GM19324 (cell line): ENCODE data around the gene QRICH2.
"Not testable (repeated sequence)": the region's sequence is repeated elsewhere in the genome, so short reads cannot be mapped to it uniquely, and the experiment has no call there.

ENCODE experiments used
- ATAC-seq: cut with Tn5 transposase; IDR thresholded peaks from one replicate; pipeline ENCODE4 v1.9.1; 2021; ENCODE audit warnings: mild to moderate bottlenecking, moderate library complexity; ENCODE audit not compliant: unreplicated experiment, low FRiP score

QRICH2 gene

DNA sequence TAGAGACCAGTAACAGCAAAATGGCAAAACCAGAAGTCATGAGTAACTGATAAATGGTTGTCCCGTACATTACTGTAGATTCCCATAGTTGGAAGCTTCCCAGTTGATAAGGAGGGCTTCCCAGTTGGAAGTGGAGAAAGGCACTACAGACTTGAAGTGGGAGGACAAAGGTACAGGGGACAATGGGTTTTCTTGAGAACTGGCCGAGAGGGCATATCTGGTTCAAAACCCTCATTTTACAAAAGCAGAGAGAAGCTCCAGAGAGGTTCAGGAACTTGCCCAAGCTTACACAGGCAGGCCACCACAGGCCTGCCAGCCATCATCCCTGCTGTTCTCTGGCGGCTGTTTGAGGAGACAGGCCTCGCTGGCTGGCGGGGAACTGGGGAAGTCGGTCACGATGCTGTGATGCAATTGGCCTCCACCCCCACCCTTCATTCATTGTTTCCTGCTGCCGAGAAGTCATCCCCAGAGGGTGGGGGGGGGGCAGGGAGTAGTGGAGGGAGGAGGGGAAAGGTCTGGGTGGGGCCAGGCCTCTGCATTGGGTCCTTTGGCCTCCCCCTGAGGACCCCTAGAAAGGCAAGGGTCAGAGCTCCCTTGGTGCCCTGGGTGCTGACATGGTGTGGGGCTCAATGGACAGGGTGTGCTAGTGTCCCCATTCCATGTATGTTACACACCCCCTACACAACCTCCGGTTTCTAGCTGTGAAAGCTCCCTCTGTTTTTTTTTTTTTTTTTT, 39.9 kb downstream of the QRICH2 start:
- no peak for ATAC-seq

DNA sequence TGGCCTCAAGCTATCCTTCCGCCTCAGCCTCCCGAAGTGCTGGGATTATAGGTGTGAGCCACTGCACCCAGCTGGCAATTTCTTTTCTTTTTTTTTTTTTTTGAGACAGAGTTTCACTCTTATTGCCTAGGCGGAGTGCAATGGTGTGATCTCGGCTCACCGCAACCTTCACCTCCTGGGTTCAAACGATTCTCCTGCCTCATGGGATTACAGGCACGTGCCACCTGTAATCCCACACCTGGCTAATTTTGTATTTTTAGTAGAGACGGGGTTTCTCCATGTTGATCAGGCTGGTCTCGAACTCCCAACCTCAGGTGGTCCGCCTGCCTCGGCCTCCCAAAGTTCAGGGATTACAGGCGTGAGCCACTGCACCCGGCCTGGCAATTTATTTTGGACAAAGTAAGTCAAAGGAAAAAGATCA, 40.5 kb downstream of the QRICH2 start:
- not testable (repeated sequence) for ATAC-seq

DNA sequence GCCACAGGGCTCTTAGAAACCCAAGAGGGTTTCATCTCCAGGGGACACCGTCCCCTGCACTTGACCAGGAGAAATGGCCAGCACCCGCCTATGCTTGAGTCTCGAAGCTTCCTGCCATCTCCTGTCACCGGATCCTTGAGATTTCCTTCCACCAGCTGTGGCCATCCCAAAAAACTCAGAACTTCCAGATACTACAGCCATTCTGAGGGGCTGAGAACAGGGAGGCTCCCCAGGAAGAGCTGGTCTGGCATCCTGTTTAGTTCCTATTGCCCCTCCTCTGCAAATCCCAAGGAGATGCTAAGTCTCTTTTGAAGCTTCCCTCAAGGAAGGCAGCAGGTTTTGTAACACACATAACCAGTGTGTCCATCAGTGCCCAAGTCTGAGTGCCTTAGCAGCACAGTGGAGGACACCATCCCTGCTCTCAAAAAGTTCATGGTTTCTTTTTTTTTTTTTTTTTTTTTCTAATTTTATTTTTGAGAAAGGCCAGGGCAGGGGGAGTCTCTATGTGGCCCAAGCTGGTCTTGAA, 41.0 kb downstream of the QRICH2 start:
- ATAC-seq, result no peak

DNA sequence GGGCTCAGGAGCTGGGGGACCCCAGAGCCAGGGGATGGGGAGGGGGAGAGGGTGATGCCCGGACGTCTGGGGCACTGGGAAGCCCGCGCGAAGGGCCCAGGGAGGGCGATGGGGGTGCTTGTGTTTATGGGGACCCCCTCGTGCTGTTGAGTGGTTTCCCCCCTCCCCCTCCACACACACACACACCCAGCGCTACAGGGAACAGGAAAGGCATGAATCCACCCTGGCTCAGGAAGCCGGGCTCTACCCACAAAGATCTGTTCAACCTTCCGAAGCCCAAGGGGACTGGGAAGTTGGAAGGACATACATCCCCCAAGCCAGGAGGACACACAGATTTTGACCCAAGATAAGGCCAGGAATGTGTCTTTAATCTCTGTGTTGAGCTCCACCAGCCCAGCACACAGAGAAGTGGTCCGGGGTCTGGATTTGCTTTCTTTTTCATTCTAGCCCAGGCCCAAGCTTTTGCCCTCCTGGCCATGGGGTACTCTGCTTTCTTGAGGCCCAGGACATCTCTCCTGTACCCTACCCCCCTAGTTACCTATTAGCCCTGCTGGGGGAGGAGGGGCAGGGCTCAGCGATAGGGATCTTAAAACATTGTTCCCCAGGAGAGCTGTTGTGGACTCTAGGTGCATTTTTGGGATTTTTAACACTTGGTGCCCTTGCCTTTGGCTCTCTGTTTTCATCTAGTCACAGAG, 41.7 kb downstream of the QRICH2 start:
- no peak for ATAC-seq

DNA sequence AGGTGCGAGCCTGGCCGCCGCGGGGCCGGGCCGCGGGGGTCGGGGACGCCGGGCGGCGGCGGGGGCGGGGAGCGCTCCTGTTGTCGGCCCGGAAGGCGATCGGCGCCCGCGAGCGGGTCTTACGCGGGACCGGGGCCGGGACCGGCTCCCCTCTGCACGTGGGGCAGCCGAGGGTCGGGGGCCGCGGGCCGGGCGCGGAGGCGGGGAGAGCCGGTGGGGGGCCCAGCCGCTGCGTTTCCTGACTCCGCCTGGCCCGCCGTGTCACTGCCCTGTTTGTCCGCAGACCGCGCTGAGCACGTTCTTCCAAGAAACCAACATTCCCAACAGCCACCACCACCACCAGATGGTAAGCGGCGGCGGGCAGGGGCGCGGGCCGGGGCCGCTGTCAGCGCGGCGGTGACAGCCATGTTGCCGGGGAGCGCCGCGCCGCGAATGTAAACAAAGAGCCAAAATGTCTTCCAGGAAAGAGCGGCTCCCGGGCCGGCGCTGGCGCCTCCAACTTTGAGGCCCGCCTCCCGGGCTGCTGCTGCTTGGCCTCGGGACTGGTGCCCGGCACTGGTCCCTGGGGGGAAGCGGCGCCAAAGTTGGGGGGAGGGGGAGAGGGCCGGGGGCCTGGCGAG, 42.3 kb downstream of the QRICH2 start:
- ATAC-seq, result peak; percentile 2

DNA sequence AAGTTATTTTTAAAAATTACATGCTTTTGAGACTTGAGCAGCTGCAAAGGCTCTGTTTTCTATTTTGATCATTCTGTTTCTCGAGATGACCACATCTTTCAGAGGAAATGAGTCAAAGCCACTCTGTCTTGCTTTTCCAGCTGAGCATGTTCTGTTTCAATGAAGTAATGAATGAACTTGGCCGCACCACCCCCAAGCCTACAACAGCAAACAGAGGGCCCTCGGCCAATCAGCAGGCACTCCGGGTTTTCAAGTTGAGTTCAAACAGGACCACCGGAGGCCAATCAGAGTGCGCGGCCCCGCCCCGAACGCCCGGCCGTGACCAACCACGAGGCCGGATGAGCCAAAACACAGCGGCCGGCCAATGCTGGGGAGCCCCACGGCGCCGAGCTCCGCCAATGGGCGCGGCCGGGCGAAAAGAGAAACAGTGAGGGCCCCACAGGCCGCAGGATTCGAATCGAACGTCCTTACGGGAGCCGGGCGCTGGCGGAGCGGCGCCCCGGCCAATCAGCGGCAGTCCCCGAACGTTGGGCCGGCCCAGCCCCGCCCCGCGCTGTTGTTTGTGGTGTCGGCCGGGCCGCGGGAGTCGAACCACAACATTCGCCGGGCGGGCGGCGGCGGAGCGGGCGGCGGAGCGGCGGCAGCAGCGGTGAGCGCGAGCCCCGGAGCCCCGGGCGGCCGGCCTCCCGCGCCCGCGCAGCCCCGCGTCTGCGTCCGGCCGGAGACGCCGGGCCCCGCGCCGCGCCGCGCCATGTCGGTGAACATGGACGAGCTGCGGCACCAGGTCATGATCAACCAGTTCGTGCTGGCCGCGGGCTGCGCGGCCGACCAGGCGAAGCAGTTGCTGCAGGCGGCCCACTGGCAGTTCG, 43.1 kb downstream of the QRICH2 start, which contains the start of gene UBALD2:
UBALD2 (plus strand) TSS at position 594 of the 869 bp plus-strand sequence; CDS start at position 752, 158 bp downstream.
- ATAC-seq, result peak; percentile 79

DNA sequence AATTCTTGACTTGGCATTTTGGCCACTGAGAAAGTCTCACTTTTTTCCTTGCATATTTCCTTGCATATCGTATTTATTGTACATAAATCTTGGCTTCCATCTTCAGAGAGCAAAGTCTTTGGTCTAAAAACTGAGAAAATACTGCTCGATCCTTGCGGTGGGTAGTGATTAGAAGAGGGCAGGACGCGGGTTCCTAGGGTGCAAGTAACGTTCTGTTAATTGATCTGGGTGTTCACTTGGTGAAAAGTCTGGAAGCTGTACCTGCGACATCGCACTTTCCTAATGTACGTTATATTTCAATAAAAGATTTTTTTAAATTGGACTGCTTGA, 43.7 kb downstream of the QRICH2 start:
- ATAC-seq, result peak; percentile 0

DNA sequence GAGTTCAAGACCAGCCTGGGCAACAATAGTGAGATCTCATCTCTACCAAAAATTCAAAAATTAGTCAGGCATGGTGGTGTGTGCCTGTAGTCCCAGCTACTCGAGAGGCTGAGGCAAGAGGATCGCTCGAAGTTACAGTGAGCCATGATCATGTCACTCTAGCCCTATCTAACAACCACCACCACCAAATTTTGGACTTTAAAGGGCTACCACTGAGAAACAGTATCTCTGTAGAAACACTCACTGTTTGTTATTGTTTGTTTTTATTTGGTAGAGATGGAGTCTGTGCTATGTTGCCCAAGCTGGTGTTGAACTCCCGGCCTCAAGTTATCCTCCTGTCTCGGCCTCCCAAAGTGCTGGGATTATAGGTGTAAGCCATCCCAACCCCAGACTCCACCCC, 44.2 kb downstream of the QRICH2 start:
- ATAC-seq, result no peak

DNA sequence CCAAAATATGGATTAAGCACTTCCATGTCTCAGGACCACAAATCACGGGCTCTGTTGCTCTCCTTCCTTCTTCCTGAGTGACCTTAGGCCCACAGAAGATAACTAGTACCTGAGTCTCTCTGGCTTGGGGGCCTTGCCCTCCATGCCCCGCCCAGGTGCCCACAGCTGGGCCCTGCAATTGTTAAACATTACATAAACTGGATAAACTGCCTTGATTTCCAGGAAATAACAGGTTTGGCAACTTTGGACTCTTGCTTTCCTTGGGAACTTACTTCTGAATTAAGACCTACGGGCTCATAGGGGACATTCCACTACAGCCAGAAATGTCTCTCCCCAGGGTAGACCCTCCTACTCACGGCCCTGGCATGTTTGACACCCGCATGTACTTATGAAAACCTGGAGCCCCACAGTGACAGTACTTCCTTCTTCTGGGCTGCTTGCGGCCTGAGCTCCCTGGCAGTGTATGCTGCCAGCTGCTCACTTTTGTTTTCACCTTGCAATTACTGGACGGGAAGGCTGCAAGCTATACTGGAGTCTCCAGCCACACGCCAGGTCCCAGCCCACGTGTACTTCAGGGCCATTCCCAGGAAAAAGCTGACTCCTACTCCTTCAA, 45.2 kb downstream of the QRICH2 start:
- ATAC-seq, result no peak

DNA sequence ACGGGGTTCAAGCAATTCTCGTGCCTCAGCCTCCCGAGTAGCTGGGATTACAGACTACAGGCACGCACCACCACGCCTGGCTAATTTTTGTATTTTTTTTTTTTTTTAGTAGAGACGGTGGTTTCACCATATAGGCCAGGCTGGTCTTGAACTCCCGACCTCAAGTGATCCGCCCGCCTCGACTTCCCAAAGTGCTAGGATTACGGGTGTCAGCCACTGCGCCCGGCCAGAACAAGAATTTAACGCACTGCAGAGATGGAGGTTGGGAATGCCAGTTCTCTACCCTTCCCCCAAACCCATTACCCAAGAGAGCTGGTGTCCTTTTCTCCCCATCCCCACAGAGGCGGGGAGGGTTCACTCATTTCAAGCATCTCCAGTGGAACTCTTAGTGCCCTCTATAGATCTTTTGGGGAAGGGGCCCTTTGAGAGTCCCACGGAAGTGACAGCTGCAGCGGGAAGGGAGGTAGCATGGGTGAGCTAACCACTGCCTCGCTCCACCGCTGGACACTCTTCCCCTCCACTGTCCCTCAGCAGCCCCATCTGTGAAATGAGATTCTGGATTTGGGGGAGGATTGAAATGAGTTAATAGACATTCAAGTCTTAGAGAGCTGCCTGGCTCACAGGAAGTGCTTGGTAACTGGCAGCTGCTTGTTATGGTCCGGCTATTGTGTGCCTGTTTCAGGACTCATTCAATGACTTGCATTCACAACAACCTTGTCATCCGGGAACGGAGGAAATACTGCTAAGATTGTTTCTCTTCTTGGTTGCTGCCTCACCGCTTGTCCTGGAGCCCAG, 46.5 kb downstream of the QRICH2 start:
- ATAC-seq, result no peak

DNA sequence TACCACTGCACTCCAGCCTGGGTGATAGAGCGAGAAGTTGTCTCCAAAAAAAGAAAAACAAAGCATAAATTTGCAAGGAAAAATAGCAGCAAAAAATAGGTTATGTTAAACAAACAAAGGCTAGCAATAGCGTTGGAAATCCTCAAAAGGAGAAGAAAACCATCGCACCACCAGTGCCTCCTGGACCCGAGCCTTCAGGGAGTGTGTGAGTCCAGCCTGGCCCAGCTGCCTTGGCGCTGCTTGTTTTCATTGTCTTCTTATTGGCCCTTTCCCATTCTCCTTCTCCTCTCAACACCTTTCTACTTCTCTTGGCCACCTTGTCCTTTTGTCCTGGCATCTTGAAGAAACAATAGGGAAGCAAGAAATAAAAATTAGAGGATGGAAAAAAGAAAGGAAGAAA, 47.4 kb downstream of the QRICH2 start:
- ATAC-seq, result no peak

DNA sequence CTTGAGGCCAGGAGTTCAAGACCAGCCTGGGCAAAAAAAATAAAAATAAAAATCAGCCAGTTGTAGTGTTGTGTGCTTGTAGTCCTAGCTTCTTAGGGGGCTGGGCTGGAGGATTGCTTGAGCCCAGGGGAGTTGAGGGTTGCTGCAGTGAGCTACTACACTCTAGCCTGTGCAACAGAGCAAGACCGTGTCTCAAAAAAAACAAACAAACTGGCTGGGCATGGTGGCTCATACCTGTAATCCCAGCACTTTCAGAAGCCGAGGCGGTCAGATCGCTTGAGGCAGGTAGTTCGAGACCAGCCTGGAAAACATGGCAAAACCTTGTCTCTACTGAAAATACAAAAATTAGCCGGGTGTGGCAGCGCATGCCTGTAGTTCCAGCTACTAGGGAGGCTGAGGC, 47.9 kb downstream of the QRICH2 start:
- ATAC-seq, result no peak

DNA sequence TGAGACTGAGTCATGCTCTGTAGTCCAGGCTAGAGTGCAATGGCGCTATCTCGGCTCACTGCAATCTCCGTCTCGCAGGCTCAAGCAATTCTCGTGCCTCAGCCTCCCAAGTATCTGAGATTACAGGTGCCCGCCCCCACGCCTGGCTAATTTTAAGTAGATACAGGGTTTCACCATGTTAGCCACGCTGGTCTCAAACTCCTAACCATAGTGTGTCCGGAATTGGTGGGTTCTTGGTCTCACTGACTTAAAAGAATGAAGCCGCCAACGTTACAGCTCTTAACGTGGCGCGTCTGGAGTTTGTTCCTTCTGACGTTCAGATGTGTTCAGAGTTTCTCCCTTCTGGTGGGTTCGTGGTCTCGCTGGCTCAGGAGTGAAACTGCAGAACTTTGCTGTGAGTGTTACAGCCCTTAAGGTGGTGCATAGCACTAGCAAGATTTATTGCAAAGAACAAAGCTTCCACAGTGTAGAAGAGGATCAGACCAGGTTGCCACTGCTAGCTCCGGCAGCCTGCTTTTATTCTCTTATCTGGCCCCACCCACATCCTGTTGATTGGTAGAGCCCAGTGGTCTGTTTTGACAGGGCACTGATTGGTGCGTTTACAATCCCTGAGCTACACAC, 51.5 kb downstream of the QRICH2 start:
- not testable (repeated sequence) for ATAC-seq

DNA sequence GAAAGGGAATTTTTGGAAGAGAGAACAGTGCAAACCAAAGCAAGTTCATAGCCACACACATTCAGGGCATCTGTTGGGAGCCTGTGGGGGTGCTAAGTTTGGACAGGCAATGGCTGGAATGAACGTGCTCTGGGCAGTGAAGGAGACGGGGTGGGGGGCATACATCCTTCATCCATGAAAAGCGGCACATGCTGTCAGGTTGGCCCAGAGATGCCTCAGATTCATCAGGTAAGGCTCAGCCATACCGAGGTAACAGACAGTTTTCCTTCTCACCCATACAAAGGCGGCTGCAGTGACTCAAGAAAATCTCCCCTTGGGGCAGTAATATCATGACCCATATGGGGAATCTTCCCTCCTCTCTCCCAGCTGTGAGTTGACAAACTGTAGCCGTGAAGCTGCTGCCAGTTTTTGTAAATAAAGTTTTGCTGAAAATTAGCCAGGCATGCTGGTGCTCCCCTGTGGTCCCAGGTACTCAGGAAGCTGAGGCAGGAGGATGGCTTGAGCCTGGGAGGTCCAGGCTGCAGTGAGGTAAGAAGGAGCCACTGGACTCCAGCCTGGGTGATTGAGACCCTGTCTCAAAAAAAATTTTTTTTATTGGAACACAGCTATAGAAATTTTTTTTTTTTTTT, 52.2 kb downstream of the QRICH2 start:
- ATAC-seq, result no peak

DNA sequence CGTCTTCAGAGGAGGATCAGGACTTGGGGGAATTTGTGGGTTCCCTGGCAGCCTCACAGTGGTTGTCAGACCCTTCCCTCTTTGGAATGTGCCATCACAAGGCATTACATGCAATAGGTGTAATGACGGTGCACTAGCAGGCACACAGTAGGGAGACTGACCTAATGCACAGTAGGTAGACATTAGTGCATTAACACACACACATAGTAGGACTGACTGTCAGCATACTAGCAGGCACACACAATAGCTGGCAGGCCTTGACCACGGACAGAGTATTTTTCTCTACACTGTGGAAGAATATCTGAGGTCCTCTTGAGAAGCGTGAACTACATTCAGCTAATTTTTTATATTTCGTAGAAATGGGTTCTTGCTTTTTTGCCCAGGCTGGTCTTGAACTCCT, 53.8 kb downstream of the QRICH2 start:
- no peak for ATAC-seq

DNA sequence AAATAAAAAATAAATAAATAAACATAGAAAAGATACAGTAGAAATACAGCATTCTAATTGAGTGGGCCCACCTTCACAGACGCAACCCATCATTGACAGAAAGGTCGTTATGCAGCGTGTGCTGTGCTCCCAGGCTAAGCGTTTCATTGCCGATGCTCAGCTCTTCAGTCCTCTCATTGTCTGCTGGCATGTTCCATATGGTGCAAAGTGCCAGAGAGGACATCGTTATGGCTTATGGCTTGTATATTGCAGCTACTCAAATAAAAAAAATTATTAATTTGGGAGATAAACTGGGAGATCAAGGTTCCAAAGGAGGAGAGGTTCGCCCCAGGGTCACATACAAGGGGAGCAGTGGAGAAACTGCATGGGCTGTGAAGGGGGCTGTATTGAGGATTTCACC, 54.2 kb downstream of the QRICH2 start:
- no peak for ATAC-seq

DNA sequence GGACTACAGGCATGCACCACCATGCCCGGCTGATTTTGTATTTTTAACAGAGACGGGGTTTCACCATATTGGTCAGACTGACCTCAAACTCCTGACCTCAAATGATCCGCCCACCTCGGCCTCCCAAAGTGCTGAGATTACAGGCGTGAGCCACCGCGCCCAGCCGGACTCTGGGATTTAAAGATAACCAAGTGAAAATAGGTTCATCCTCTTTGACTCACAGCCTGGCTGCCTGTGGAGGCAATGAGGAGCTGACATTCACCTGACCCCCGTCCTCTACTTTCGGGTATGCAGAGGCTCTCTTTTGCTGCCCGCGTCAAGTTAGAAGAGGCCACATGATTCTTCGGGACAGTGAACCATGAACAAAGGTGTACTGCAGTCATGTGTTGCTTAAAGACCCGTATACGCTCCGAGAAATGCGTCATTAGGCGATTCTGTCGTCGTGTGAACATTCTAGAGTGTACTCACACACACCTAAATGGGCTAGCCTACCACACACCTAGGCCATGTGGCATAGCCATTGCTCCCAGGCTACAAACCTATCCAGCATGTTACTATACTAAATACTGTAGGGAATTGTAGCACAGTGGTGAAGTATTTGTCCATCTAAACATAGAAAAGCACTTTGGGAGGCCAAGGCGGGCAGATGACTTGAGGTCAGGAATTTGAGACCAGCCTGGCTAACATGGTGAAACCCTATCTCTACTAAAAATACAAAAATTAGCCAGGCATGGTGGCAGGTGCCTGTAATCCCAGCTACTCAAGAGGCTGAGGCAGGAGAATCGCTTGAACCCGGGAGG, 54.9 kb downstream of the QRICH2 start:
- ATAC-seq, result not testable (repeated sequence)
